LNCaP clone FGC (cell line): ENCODE measurements around the gene SNAPC5.

ENCODE experiments used
- DNase-seq: peaks from one replicate; pipeline ENCODE4 v3.0.0-alpha.2; 2011; ENCODE audit warnings: low read depth
- H3K4me3 ChIP-seq: 2 replicates; pipeline ENCODE4 v1.5.1; 2011; ENCODE audit warnings: mild to moderate bottlenecking, low read depth, low read length, control low read depth
- CTCF ChIP-seq: IDR thresholded peaks from 2 replicates; pipeline ENCODE4 v1.5.1; 2012; ENCODE audit warnings: mild to moderate bottlenecking; ENCODE audit not compliant: control insufficient read depth, insufficient read depth; ENCODE audit errors: extremely low read depth

Gene SNAPC5

GRCh38 chr15:66481107-66481856, 16.3 kb downstream of the SNAPC5 start:
- no peak overlapping the region for H3K4me3 ChIP-seq
- TF ChIP-seq CTCF = no peak
- no peak for DNase-seq

- TF ChIP-seq CTCF = no peak
- no peak overlapping the region for H3K4me3 ChIP-seq
- no peak for DNase-seq
These were observed 17.3 kb downstream of the SNAPC5 start for GRCh38 chr15:66480267-66480666.

- no peak for TF ChIP-seq CTCF
- DNase-seq = no peak
- H3K4me3 ChIP-seq = no peak overlapping the region
These were observed 20.6 kb downstream of the SNAPC5 start for GRCh38 chr15:66477011-66477410.

- DNase-seq = no peak
- no peak overlapping the region for H3K4me3 ChIP-seq
- no peak for TF ChIP-seq CTCF
These were observed 21.0 kb downstream of the SNAPC5 start for GRCh38 chr15:66476535-66476934.

GRCh38 chr15:66474963-66475362, 22.6 kb downstream of the SNAPC5 start:
- TF ChIP-seq CTCF = no peak
- DNase-seq = no peak
- no peak overlapping the region for H3K4me3 ChIP-seq

GRCh38 chr15:66474135-66474534, 23.4 kb downstream of the SNAPC5 start:
- no peak for DNase-seq
- no peak for TF ChIP-seq CTCF
- H3K4me3 ChIP-seq = no peak overlapping the region
